Effector memory CD4-positive, alpha-beta T cell (primary cell): ENCODE data around the gene OR10A7.

Experiments used
- DNase-seq, 3 donors: peaks; one replicate each; pipeline ENCODE4 v3.0.0-alpha.2; 2020
- H3K27ac ChIP-seq: 2 replicates; pipeline ENCODE4 v1.7.0; 2013; ENCODE audit warnings: mild to moderate bottlenecking, low read length, moderate library complexity; ENCODE audit not compliant: insufficient read depth, poor library complexity, severe bottlenecking
- H3K27me3 ChIP-seq: replicated peaks from 2 replicates; pipeline ENCODE4 v1.7.0; 2013; ENCODE audit warnings: mild to moderate bottlenecking, low read length; ENCODE audit not compliant: insufficient read depth, control insufficient read depth, poor library complexity, severe bottlenecking
- H3K36me3 ChIP-seq: 2 replicates; pipeline ENCODE4 v1.7.0; 2013; ENCODE audit warnings: mild to moderate bottlenecking, low read length, moderate library complexity; ENCODE audit not compliant: control insufficient read depth, insufficient read depth
- H3K4me1 ChIP-seq: 2 replicates; pipeline ENCODE4 v1.7.0; 2013; ENCODE audit warnings: low read length, mild to moderate bottlenecking; ENCODE audit not compliant: control insufficient read depth, insufficient read depth, poor library complexity, severe bottlenecking
- H3K4me3 ChIP-seq: 2 replicates; pipeline ENCODE4 v1.7.0; 2013; ENCODE audit warnings: low read length, low read depth, mild to moderate bottlenecking; ENCODE audit not compliant: insufficient read depth, poor library complexity, severe bottlenecking
- H3K9me3 ChIP-seq: 2 replicates; pipeline ENCODE4 v1.7.0; 2013; ENCODE audit warnings: mild to moderate bottlenecking, low read length, moderate library complexity; ENCODE audit not compliant: control insufficient read depth

The OR10A7 gene

GRCh38 chr12:55244309-55244708 lies 23.5 kb downstream of the OR10A7 start, which contains the start of gene OR6C74:
Gene OR6C74 (plus strand): TSS chr12:55244609. CDS start chr12:55247288, 2,679 bp downstream.
- Histone ChIP-seq H3K27me3 (no peaks in the 10 kb centered on the region), H3K4me1 (no peaks in the 10 kb centered on the region), H3K4me3 (no peak within 1 kb of the TSS), H3K9me3 (no peaks in the 10 kb centered on the region), H3K27ac (no peak within 1 kb of the TSS), H3K36me3 (no peaks in the 10 kb centered on the region)
- DNase-seq = no peak

- Histone ChIP-seq H3K27me3 (no peaks in the 10 kb centered on the region), H3K9me3 (no peaks in the 10 kb centered on the region), H3K4me3 (no peak overlapping the region), H3K27ac (no peak overlapping the region), H3K4me1 (no peaks in the 10 kb centered on the region), H3K36me3 (no peaks in the 10 kb centered on the region)
- DNase-seq = no peak
Observed at GRCh38 chr12:55246159-55246558, 25.3 kb downstream of the OR10A7 start.

- Histone ChIP-seq H3K9me3 (no peaks in the 10 kb centered on the region), H3K27ac (no peak overlapping the region), H3K27me3 (no peaks in the 10 kb centered on the region), H3K4me3 (no peak overlapping the region), H3K36me3 (no peaks in the 10 kb centered on the region), H3K4me1 (no peaks in the 10 kb centered on the region)
- no peak for DNase-seq
Observed at GRCh38 chr12:55250944-55251343, 30.1 kb downstream of the OR10A7 start.

- no peaks in the 10 kb centered on the region for H3K4me1 ChIP-seq
- no peaks in the 10 kb centered on the region for H3K9me3 ChIP-seq
- H3K4me3 ChIP-seq = no peak overlapping the region
- no peaks in the 10 kb centered on the region for H3K36me3 ChIP-seq
- no peak overlapping the region for H3K27ac ChIP-seq
- no peaks in the 10 kb centered on the region for H3K27me3 ChIP-seq
- no peak for DNase-seq
Observed at GRCh38 chr12:55253281-55253680, 32.5 kb downstream of the OR10A7 start.

- no peak for DNase-seq
- H3K4me3 ChIP-seq = no peak overlapping the region
- no peaks in the 10 kb centered on the region for H3K27me3 ChIP-seq
- H3K27ac ChIP-seq = no peak overlapping the region
- no peaks in the 10 kb centered on the region for H3K4me1 ChIP-seq
- no peaks in the 10 kb centered on the region for H3K9me3 ChIP-seq
- H3K36me3 ChIP-seq = no peaks in the 10 kb centered on the region
Observed at GRCh38 chr12:55256831-55257230, 36.0 kb downstream of the OR10A7 start.

GRCh38 chr12:55258303-55258702 lies 37.5 kb downstream of the OR10A7 start:
- no peaks in the 10 kb centered on the region for H3K36me3 ChIP-seq
- no peaks in the 10 kb centered on the region for H3K27me3 ChIP-seq
- H3K9me3 ChIP-seq = no peaks in the 10 kb centered on the region
- DNase-seq = no peak
- H3K4me3 ChIP-seq = no peak overlapping the region
- H3K27ac ChIP-seq = no peak overlapping the region
- H3K4me1 ChIP-seq = no peaks in the 10 kb centered on the region
